Measurements from ENCODE around the gene SLC7A11. TPM values are rescaled to one million over a fixed set of nuclear protein-coding genes. Genes with fewer than 3 reads are reported as not detected.

Gene SLC7A11
- total and polyA plus RNA-seq, 5 donors from 2014 or later, result 0.02 to 0.07 TPM; not detected in 3

DNA sequence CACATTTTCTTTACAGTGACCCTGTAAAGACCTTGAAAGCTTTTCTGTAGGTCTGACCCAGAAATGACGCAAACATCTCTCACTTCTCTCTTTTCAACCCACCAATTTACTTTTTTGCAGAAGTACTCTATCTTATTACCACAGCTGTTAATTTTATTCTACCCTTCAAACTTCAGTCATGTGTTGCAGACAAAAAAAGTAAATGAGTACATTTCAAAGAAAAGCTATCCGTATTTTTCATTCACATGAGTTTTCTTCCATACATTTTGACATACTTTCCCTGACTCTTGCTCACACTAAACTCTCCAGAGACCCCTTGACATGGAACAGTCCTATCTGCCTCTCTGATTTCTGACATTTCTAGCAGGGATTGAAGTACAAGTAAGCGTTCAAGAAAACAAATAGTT, 51.7 kb downstream of the SLC7A11 start:
- no peaks in the 10 kb centered on the region for H3K4me1 ChIP-seq (ENCODE audit: control insufficient read depth, insufficient read depth, low read length, poor library complexity, severe bottlenecking)
- H3K27ac ChIP-seq (ENCODE audit: insufficient read depth, low read length, poor library complexity, severe bottlenecking), result no peak overlapping the region
- no peaks in the 10 kb centered on the region for H3K4me1 Mint-ChIP-seq
- H3K27me3 ChIP-seq (ENCODE audit: control insufficient read depth, insufficient read depth, low read length), result no peaks in the 10 kb centered on the region
- no peak overlapping the region for H3K27ac Mint-ChIP-seq
- H3K4me3 Mint-ChIP-seq, result no peak overlapping the region
- no peaks in the 10 kb centered on the region for H3K36me3 ChIP-seq (ENCODE audit: control insufficient read depth, insufficient read depth, low read length)
- H3K9me3 ChIP-seq (ENCODE audit: control insufficient read depth in 2 of 2, low read length in 2 of 2), result no peaks in the 10 kb centered on the region
- peaks cover 0 to 6% (median 2%) of the 10 kb centered on the region in 7 donors for H3K9me3 Mint-ChIP-seq
- H3K4me3 ChIP-seq (ENCODE audit: low read depth, low read length), result no peak overlapping the region
- ATAC-seq (ENCODE audit: low read depth in 2 of 2), result no peak
- H3K27me3 Mint-ChIP-seq, result no peaks in the 10 kb centered on the region
- H3K36me3 Mint-ChIP-seq, result no peaks in the 10 kb centered on the region
- no peak for DNase-seq

- H3K9me3 Mint-ChIP-seq, result peaks cover 0 to 4% (median 2%) of the 10 kb centered on the region in 7 donors
- H3K4me1 Mint-ChIP-seq, result no peaks in the 10 kb centered on the region
- no peak overlapping the region for H3K27ac Mint-ChIP-seq
- H3K36me3 Mint-ChIP-seq, result no peaks in the 10 kb centered on the region
- no peak overlapping the region for H3K4me3 ChIP-seq (ENCODE audit: low read depth, low read length)
- H3K27me3 Mint-ChIP-seq, result no peaks in the 10 kb centered on the region
- ATAC-seq (ENCODE audit: low read depth in 2 of 2), result no peak
- DNase-seq, result no peak
- H3K4me3 Mint-ChIP-seq, result no peak overlapping the region
- no peaks in the 10 kb centered on the region for H3K36me3 ChIP-seq (ENCODE audit: control insufficient read depth, insufficient read depth, low read length)
- no peaks in the 10 kb centered on the region for H3K27me3 ChIP-seq (ENCODE audit: control insufficient read depth, insufficient read depth, low read length)
- H3K9me3 ChIP-seq (ENCODE audit: control insufficient read depth in 2 of 2, low read length in 2 of 2), result no peaks in the 10 kb centered on the region
- no peak overlapping the region for H3K27ac ChIP-seq (ENCODE audit: insufficient read depth, low read length, poor library complexity, severe bottlenecking)
- H3K4me1 ChIP-seq (ENCODE audit: control insufficient read depth, insufficient read depth, low read length, poor library complexity, severe bottlenecking), result no peaks in the 10 kb centered on the region
Observed at GRCh38 chr4:138189206-138189605, 52.9 kb downstream of the SLC7A11 start.

DNA sequence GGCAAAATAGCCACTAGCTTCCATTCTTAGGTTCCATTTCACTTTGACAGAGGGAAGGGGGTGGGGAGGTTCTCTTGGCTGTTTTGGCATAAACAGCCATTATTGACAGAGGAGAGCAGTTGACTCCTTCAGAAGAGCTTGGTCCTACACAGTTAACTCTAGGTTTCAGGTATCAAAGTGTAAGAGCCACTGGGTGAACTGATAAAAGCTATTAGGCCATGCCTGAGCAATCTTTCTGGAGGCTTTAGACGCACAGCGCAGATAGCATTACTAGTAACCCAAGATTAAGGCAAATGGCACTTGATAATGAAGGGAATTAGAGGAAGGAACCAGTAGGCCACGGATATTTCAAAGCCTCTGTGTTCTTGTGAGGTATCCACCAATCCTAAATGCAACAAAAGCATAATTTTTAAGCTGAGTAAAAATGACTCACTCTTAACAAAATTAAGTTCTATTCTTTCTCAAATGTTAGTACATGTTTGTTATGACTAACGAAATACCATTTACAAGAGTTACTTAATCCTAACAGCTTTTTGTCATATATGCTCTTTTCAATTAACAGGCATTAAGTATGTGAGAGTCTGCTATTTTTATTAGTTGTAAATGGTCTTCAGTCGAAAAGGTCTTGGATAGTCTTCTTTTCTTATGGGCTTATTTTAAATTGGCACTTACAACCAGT, 53.6 kb downstream of the SLC7A11 start:
- H3K36me3 Mint-ChIP-seq, result no peaks in the 10 kb centered on the region
- H3K4me1 Mint-ChIP-seq, result no peaks in the 10 kb centered on the region
- Histone ChIP-seq H3K4me3 (ENCODE audit: low read depth, low read length) (no peak overlapping the region), H3K27ac (ENCODE audit: insufficient read depth, low read length, poor library complexity, severe bottlenecking) (no peak overlapping the region), H3K36me3 (ENCODE audit: control insufficient read depth, insufficient read depth, low read length) (no peaks in the 10 kb centered on the region), H3K9me3 (ENCODE audit: control insufficient read depth in 2 of 2, low read length in 2 of 2) (no peaks in the 10 kb centered on the region), H3K4me1 (ENCODE audit: control insufficient read depth, insufficient read depth, low read length, poor library complexity, severe bottlenecking) (no peaks in the 10 kb centered on the region), H3K27me3 (ENCODE audit: control insufficient read depth, insufficient read depth, low read length) (no peaks in the 10 kb centered on the region)
- DNase-seq (no peak), ATAC-seq (ENCODE audit: low read depth in 2 of 2) (no peak)
- no peak overlapping the region for H3K4me3 Mint-ChIP-seq
- no peak overlapping the region for H3K27ac Mint-ChIP-seq
- no peaks in the 10 kb centered on the region for H3K27me3 Mint-ChIP-seq
- H3K9me3 Mint-ChIP-seq, result peaks cover 0 to 4% (median 2%) of the 10 kb centered on the region in 7 donors

DNA sequence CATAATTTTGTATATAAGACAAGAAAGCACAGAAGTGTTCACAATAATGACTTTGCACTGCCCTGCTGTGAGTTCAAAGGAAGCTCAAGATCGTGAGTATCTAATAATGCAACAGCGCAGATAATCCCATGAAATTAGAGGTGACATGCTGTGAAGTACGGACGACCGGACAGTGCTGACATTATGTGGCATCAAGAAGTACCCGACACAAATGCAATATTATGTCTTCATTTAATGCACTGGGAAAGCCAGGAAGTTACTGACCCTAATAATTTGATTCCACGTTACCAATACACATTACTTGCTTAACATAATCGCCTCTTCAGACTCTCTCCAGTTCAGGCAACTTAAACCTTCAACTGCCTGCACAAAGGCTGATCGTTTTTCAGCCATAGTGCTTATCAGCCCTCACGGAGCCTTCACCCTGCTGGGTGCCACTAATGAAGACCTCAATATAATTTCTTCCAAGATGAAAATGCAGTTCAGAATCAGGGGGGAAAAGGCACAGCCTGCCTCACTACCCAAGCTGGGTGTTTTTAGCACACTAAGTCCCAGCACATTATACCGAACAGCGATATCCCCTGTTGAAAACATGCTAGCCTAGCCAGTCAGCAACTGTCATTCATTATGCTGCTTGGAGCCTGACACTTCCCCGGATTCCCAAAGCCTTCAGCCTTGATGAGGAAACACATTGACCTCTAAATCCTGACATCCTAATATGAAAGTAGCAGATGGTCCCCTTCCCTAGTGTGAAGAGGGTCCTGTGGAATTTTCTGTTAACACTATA, 56.1 kb downstream of the SLC7A11 start:
- H3K4me3 Mint-ChIP-seq, result no peak overlapping the region
- no peak overlapping the region for H3K4me3 ChIP-seq (ENCODE audit: low read depth, low read length)
- no peaks in the 10 kb centered on the region for H3K9me3 ChIP-seq (ENCODE audit: control insufficient read depth in 2 of 2, low read length in 2 of 2)
- H3K27me3 Mint-ChIP-seq, result no peaks in the 10 kb centered on the region
- no peaks in the 10 kb centered on the region for H3K4me1 ChIP-seq (ENCODE audit: control insufficient read depth, insufficient read depth, low read length, poor library complexity, severe bottlenecking)
- no peak overlapping the region for H3K27ac Mint-ChIP-seq
- DNase-seq, result no peak
- H3K4me1 Mint-ChIP-seq, result no peaks in the 10 kb centered on the region
- H3K36me3 Mint-ChIP-seq, result no peaks in the 10 kb centered on the region
- H3K36me3 ChIP-seq (ENCODE audit: control insufficient read depth, insufficient read depth, low read length), result no peaks in the 10 kb centered on the region
- no peak overlapping the region for H3K27ac ChIP-seq (ENCODE audit: insufficient read depth, low read length, poor library complexity, severe bottlenecking)
- ATAC-seq (ENCODE audit: low read depth in 2 of 2), result no peak
- peaks cover 0 to 4% (median 0%) of the 10 kb centered on the region in 7 donors for H3K9me3 Mint-ChIP-seq
- H3K27me3 ChIP-seq (ENCODE audit: control insufficient read depth, insufficient read depth, low read length), result no peaks in the 10 kb centered on the region

- no peak overlapping the region for H3K4me3 ChIP-seq (ENCODE audit: low read depth, low read length)
- H3K27ac ChIP-seq (ENCODE audit: insufficient read depth, low read length, poor library complexity, severe bottlenecking), result no peak overlapping the region
- H3K36me3 Mint-ChIP-seq, result no peaks in the 10 kb centered on the region
- H3K4me1 ChIP-seq (ENCODE audit: control insufficient read depth, insufficient read depth, low read length, poor library complexity, severe bottlenecking), result no peaks in the 10 kb centered on the region
- no peak overlapping the region for H3K27ac Mint-ChIP-seq
- H3K27me3 ChIP-seq (ENCODE audit: control insufficient read depth, insufficient read depth, low read length), result no peaks in the 10 kb centered on the region
- H3K27me3 Mint-ChIP-seq, result no peaks in the 10 kb centered on the region
- H3K36me3 ChIP-seq (ENCODE audit: control insufficient read depth, insufficient read depth, low read length), result no peaks in the 10 kb centered on the region
- H3K9me3 ChIP-seq (ENCODE audit: control insufficient read depth in 2 of 2, low read length in 2 of 2), result no peaks in the 10 kb centered on the region
- DNase-seq (no peak), ATAC-seq (ENCODE audit: low read depth in 2 of 2) (no peak)
- H3K4me3 Mint-ChIP-seq, result no peak overlapping the region
- peaks cover 0 to 2% (median 0%) of the 10 kb centered on the region in 7 donors for H3K9me3 Mint-ChIP-seq
- no peaks in the 10 kb centered on the region for H3K4me1 Mint-ChIP-seq
Observed at GRCh38 chr4:138184886-138185285, 57.3 kb downstream of the SLC7A11 start.

- Histone ChIP-seq H3K27me3 (ENCODE audit: control insufficient read depth, insufficient read depth, low read length) (no peaks in the 10 kb centered on the region), H3K9me3 (ENCODE audit: control insufficient read depth in 2 of 2, low read length in 2 of 2) (no peaks in the 10 kb centered on the region), H3K27ac (ENCODE audit: insufficient read depth, low read length, poor library complexity, severe bottlenecking) (no peak overlapping the region), H3K4me3 (ENCODE audit: low read depth, low read length) (no peak overlapping the region), H3K4me1 (ENCODE audit: control insufficient read depth, insufficient read depth, low read length, poor library complexity, severe bottlenecking) (no peaks in the 10 kb centered on the region), H3K36me3 (ENCODE audit: control insufficient read depth, insufficient read depth, low read length) (no peaks in the 10 kb centered on the region)
- ATAC-seq (ENCODE audit: low read depth in 2 of 2) (no peak), DNase-seq (peak in 1 of 3 donors; percentile 35)
- Mint-ChIP-seq H3K4me3 (no peak overlapping the region), H3K4me1 (no peaks in the 10 kb centered on the region), H3K27ac (no peak overlapping the region), H3K27me3 (no peaks in the 10 kb centered on the region), H3K9me3 (peaks cover 0 to 3% (median 0%) of the 10 kb centered on the region in 7 donors), H3K36me3 (no peaks in the 10 kb centered on the region)
Observed at GRCh38 chr4:138182838-138183426, 59.2 kb downstream of the SLC7A11 start.

DNA sequence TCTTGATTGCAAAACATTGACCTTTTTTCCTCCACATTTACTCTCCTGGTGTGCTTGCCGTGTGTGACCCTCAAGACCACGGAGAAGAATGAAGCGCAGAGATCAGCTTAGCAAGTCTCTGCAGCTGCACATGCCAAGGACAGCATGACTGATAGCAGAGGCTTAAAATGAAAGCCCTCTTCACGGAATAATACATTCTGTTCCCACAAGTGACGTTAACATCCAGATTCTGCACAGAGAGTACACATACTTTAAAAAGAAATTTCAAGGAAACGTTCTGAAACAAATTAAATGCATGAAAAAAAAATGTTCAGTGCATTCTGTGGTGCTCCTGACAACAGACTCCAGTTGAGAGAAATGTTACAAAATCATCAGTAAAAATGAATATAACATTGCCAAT, 60.9 kb downstream of the SLC7A11 start:
- Histone ChIP-seq H3K4me3 (ENCODE audit: low read depth, low read length) (no peak overlapping the region), H3K36me3 (ENCODE audit: control insufficient read depth, insufficient read depth, low read length) (no peaks in the 10 kb centered on the region), H3K4me1 (ENCODE audit: control insufficient read depth, insufficient read depth, low read length, poor library complexity, severe bottlenecking) (no peaks in the 10 kb centered on the region), H3K9me3 (ENCODE audit: control insufficient read depth in 2 of 2, low read length in 2 of 2) (no peaks in the 10 kb centered on the region), H3K27me3 (ENCODE audit: control insufficient read depth, insufficient read depth, low read length) (no peaks in the 10 kb centered on the region), H3K27ac (ENCODE audit: insufficient read depth, low read length, poor library complexity, severe bottlenecking) (no peak overlapping the region)
- ATAC-seq (ENCODE audit: low read depth in 2 of 2) (no peak), DNase-seq (no peak)
- Mint-ChIP-seq H3K27me3 (no peaks in the 10 kb centered on the region), H3K9me3 (peaks cover 0 to 7% (median 0%) of the 10 kb centered on the region in 7 donors), H3K4me3 (no peak overlapping the region), H3K4me1 (no peaks in the 10 kb centered on the region), H3K36me3 (no peaks in the 10 kb centered on the region), H3K27ac (no peak overlapping the region)
